Mammary epithelial cell (primary cell): ENCODE measurements around the gene STARD5.

Experiments
- EZH2 ChIP-seq: IDR thresholded peaks from 2 replicates; pipeline ENCODE4 v1.6.1; 2012; ENCODE audit warnings: low read length, inconsistent platforms, borderline replicate concordance
- TF ChIP-seq, protein P1 (sequence below), 2 donors: IDR thresholded peaks in 1 of 2; conservative IDR thresholded peaks in 1 of 2; 2 replicates each; pipeline ENCODE4 v1.5.1; 2011 to 2012; ENCODE audit warnings: inconsistent platforms in 2 of 2, low read length in 2 of 2, mild to moderate bottlenecking in 2 of 2, control low read depth in 1 of 2, low read depth in 1 of 2; ENCODE audit not compliant: insufficient read depth in 1 of 2; ENCODE audit errors: extremely low read depth in 1 of 2

DNA sequence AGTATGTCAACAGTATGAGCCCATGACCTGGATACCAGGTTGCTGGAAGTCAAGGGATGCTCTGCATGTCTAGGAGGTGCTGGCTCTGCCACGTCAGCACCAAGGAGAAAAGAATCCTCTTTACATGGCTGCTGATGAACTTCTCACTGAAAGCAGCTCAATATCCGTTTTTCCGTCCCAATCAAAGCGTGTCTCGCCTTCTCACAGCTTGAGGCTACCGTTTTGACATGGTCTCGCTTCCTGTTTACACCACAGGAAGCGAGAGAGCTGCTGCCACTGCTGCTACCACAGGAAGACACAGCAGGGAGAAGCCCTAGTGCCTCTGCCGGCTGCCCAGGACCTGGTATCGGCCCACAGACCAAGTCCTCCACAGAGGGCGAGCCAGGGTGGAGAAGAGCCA lies 27.3 kb downstream of the STARD5 start:
- TF ChIP-seq, protein P1, sequence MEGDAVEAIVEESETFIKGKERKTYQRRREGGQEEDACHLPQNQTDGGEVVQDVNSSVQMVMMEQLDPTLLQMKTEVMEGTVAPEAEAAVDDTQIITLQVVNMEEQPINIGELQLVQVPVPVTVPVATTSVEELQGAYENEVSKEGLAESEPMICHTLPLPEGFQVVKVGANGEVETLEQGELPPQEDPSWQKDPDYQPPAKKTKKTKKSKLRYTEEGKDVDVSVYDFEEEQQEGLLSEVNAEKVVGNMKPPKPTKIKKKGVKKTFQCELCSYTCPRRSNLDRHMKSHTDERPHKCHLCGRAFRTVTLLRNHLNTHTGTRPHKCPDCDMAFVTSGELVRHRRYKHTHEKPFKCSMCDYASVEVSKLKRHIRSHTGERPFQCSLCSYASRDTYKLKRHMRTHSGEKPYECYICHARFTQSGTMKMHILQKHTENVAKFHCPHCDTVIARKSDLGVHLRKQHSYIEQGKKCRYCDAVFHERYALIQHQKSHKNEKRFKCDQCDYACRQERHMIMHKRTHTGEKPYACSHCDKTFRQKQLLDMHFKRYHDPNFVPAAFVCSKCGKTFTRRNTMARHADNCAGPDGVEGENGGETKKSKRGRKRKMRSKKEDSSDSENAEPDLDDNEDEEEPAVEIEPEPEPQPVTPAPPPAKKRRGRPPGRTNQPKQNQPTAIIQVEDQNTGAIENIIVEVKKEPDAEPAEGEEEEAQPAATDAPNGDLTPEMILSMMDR (conservative IDR thresholded peaks at IDR 0.05 in 1 of 2, IDR thresholded peaks at IDR 0.05 in 1 of 2; ENCODE audit: extremely low read depth in 1 of 2, insufficient read depth in 1 of 2, low read depth in 1 of 2, low read length in 2 of 2) = no peak
- TF ChIP-seq EZH2 = no peak
